Caco-2 (cell line): Measurements from ENCODE around the gene CDHR5. TPM values are rescaled to one million over a fixed set of nuclear protein-coding genes. Genes with fewer than 3 reads are reported as not detected.

Experiments
- BruUV-seq: library from RNA; stranded (reverse); fragments of 400-500 nt; replicated peaks from 2 replicates; lab custom pipeline; 2021; lab: Mats Ljungman, UMichigan
- CTCF ChIA-PET: fragments of 300-600 bp; sonication (Branson Sonifier 250); formaldehyde crosslinking; loops from one replicate; lab custom pipeline; 2022; ENCODE audit warnings: antibody characterized with exemption; lab: Charles Lee
- POLR2A ChIA-PET: fragments of 300-600 bp; sonication (Branson Sonifier 250); formaldehyde crosslinking; loops from one replicate; lab custom pipeline; 2022; ENCODE audit warnings: antibody characterized with exemption; lab: Charles Lee
- DNase-seq, 2 experiments: peaks; one replicate each; pipeline versions ENCODE4 v3.0.0 to v3.0.0-alpha.2; 2020 to 2022
- H3K27me3 ChIP-seq: replicated peaks from 2 replicates; pipeline ENCODE4 v1.6.0; 2011; ENCODE audit warnings: low read length; ENCODE audit not compliant: control insufficient read depth, insufficient read depth
- H3K36me3 ChIP-seq: 2 replicates; pipeline ENCODE4 v1.5.1; 2011; ENCODE audit warnings: low read length; ENCODE audit not compliant: control insufficient read depth, insufficient read depth
- H3K4me1 ChIP-seq: fragments of 250-450 bp; sonication (Bioruptor Pico); 2 replicates; pipeline ENCODE4 v1.5.1; 2020; ENCODE audit warnings: mild to moderate bottlenecking
- H3K4me3 ChIP-seq: 2 replicates; pipeline ENCODE4 v1.5.1; 2011; ENCODE audit warnings: low read depth, mild to moderate bottlenecking, control low read depth, low read length
- H3K9me3 ChIP-seq: fragments of 250-450 bp; sonication (Bioruptor Pico); 2 replicates; pipeline ENCODE4 v1.5.1; 2020; ENCODE audit warnings: mild to moderate bottlenecking, moderate library complexity
- H3K27ac Mint-ChIP-seq: one replicate; pipeline ENCODE4 v1.8.0; 2022; ENCODE audit warnings: mixed read lengths; ENCODE audit not compliant: unreplicated experiment
- H3K27me3 Mint-ChIP-seq: one replicate; pipeline ENCODE4 v1.8.0; 2022; ENCODE audit warnings: mixed read lengths; ENCODE audit not compliant: insufficient read depth, unreplicated experiment
- H3K36me3 Mint-ChIP-seq: one replicate; pipeline ENCODE4 v1.8.0; 2022; ENCODE audit warnings: mild to moderate bottlenecking, mixed read lengths; ENCODE audit not compliant: insufficient read depth, unreplicated experiment
- H3K4me1 Mint-ChIP-seq: one replicate; pipeline ENCODE4 v1.8.0; 2022; ENCODE audit warnings: low read depth, mixed read lengths; ENCODE audit not compliant: unreplicated experiment
- H3K4me3 Mint-ChIP-seq: one replicate; pipeline ENCODE4 v1.8.0; 2022; ENCODE audit warnings: mild to moderate bottlenecking, moderate library complexity, mixed read lengths; ENCODE audit not compliant: unreplicated experiment
- H3K9me3 Mint-ChIP-seq: one replicate; pipeline ENCODE4 v1.8.0; 2022; ENCODE audit warnings: mixed read lengths; ENCODE audit not compliant: unreplicated experiment
- CTCF ChIP-seq, 2 experiments: fragments of 200-600 bp in 1 of 2; IDR thresholded peaks; 1 replicate in 1 of 2; 2 replicates in 1 of 2; pipeline versions ENCODE4 v1.5.1 to v1.8.0; 2011 to 2022; ENCODE audit warnings: antibody characterized with exemption in 1 of 2, control low read depth in 1 of 2, inconsistent platforms in 1 of 2, low read depth in 1 of 2, low read length in 1 of 2, mild to moderate bottlenecking in 1 of 2, moderate library complexity in 1 of 2; ENCODE audit not compliant: insufficient read depth in 1 of 2, severe bottlenecking in 1 of 2, unreplicated experiment in 1 of 2
- intact Hi-C: fragments of 100-400 bp; cut with micrococcal nuclease; formaldehyde crosslinking; loops from one replicate; pipeline ENCODE4 v1.10.0; 2022; ENCODE audit not compliant: unreplicated experiment
- total RNA-seq: library from RNA; stranded (reverse); gene quantifications from 2 replicates; pipeline ENCODE4 v1.2.3, GENCODE V29; 2022

The CDHR5 gene
- total RNA-seq, 1 experiment from 2014 or later, result 42.0 TPM

- no TSS peak for BruUV-seq
Observed at GRCh38 chr11:646214-646613, 21.5 kb upstream of the CDHR5 start.

GRCh38 chr11:645536-645935 is 20.8 kb upstream of the CDHR5 start:
- no peak overlapping the region for H3K4me3 Mint-ChIP-seq
- Histone ChIP-seq H3K4me1 (no peaks in the 10 kb centered on the region), H3K27me3 (no peaks in the 10 kb centered on the region), H3K4me3 (no peak overlapping the region), H3K9me3 (no peaks in the 10 kb centered on the region), H3K36me3 (no peaks in the 10 kb centered on the region; the same call in 1 of the 2 replicates)
- H3K9me3 Mint-ChIP-seq, result no peaks in the 10 kb centered on the region
- peaks cover 70% of the 10 kb centered on the region for H3K36me3 Mint-ChIP-seq
- no peak for TF ChIP-seq CTCF (IDR thresholded peaks at IDR 0.05; ENCODE audit: insufficient read depth in 1 of 2, low read depth in 1 of 2, low read length in 1 of 2, severe bottlenecking in 1 of 2, unreplicated experiment in 1 of 2)
- ChIA-PET POLR2A (no interaction called here), CTCF (interaction anchor here (0.6 kb wide), 2 partner anchors 84 to 1464 kb away, joined by 3 to 4 read pairs; no protein-coding TSS in a partner anchor)
- BruUV-seq, result no TSS peak
- no peaks in the 10 kb centered on the region for H3K4me1 Mint-ChIP-seq
- no peaks in the 10 kb centered on the region for H3K27me3 Mint-ChIP-seq
- DNase-seq, result no peak
- H3K27ac Mint-ChIP-seq, result no peak overlapping the region
- intact Hi-C loops, result no loop called here

More at GRCh38 chr11:646214-646613, 21.5 kb upstream of the CDHR5 start:
- H3K4me1 ChIP-seq, result no peaks in the 10 kb centered on the region
- Mint-ChIP-seq H3K9me3 (no peaks in the 10 kb centered on the region), H3K27ac (no peak overlapping the region), H3K4me3 (no peak overlapping the region), H3K27me3 (no peaks in the 10 kb centered on the region), H3K36me3 (peaks cover 67% of the 10 kb centered on the region), H3K4me1 (no peaks in the 10 kb centered on the region)
- H3K9me3 ChIP-seq, result no peaks in the 10 kb centered on the region
- TF ChIP-seq CTCF (IDR thresholded peaks at IDR 0.05; ENCODE audit: insufficient read depth in 1 of 2, low read depth in 1 of 2, low read length in 1 of 2, severe bottlenecking in 1 of 2, unreplicated experiment in 1 of 2), result no peak
- ChIA-PET POLR2A (no interaction called here), CTCF (interaction anchor here (0.6 kb wide), 2 partner anchors 83 to 1463 kb away, joined by 3 to 4 read pairs; no protein-coding TSS in a partner anchor)
- H3K4me3 ChIP-seq, result no peak overlapping the region
- H3K27me3 ChIP-seq, result no peaks in the 10 kb centered on the region
- no peaks in the 10 kb centered on the region; the same call in 1 of the 2 replicates for H3K36me3 ChIP-seq
- intact Hi-C loops, result no loop called here
- DNase-seq, result no peak

GRCh38 chr11:643849-644738 is 19.3 kb upstream of the CDHR5 start:
- no peaks in the 10 kb centered on the region for H3K27me3 Mint-ChIP-seq
- ChIA-PET CTCF (no interaction called here), POLR2A (no interaction called here)
- no peaks in the 10 kb centered on the region for H3K27me3 ChIP-seq
- no peaks in the 10 kb centered on the region for H3K9me3 ChIP-seq
- no TSS peak for BruUV-seq
- TF ChIP-seq CTCF (IDR thresholded peaks at IDR 0.05; ENCODE audit: insufficient read depth in 1 of 2, low read depth in 1 of 2, low read length in 1 of 2, severe bottlenecking in 1 of 2, unreplicated experiment in 1 of 2), result no peak
- no peak overlapping the region for H3K4me3 Mint-ChIP-seq
- H3K36me3 ChIP-seq, result no peaks in the 10 kb centered on the region; the same call in 1 of the 2 replicates
- H3K4me3 ChIP-seq, result no peak overlapping the region
- no peak overlapping the region for H3K27ac Mint-ChIP-seq
- peaks cover 63% of the 10 kb centered on the region for H3K36me3 Mint-ChIP-seq
- no peaks in the 10 kb centered on the region for H3K4me1 ChIP-seq
- no peaks in the 10 kb centered on the region for H3K4me1 Mint-ChIP-seq
- H3K9me3 Mint-ChIP-seq, result no peaks in the 10 kb centered on the region
- intact Hi-C loops, result no loop called here
- DNase-seq, result no peak
